DOHH2 (cell line): ENCODE data around the gene CRYBA2.

Experiments used
- H3F3A ChIP-seq: fragments of 200-600 bp; sonication (generic), shearing (Covaris generic); 2 replicates; pipeline ENCODE4 v1.6.0; 2016; ENCODE audit warnings: antibody characterized with exemption, mild to moderate bottlenecking; ENCODE audit not compliant: control insufficient read depth, insufficient read depth
- H3K27ac ChIP-seq: fragments of 200-600 bp; sonication (generic); 2 replicates; pipeline ENCODE4 v1.5.1; 2014; ENCODE audit warnings: low read depth, mild to moderate bottlenecking, low read length, moderate library complexity
- H3K27me3 ChIP-seq: fragments of 200-600 bp; sonication (generic); 2 replicates; pipeline ENCODE4 v1.6.1; 2014; ENCODE audit warnings: mild to moderate bottlenecking, low read length, mixed read lengths; ENCODE audit not compliant: control insufficient read depth
- H3K36me3 ChIP-seq: fragments of 200-600 bp; sonication (generic); 2 replicates; pipeline ENCODE4 v1.6.1; 2014; ENCODE audit warnings: mild to moderate bottlenecking, low read length, moderate library complexity, mixed read lengths; ENCODE audit not compliant: control insufficient read depth
- H3K4me1 ChIP-seq: fragments of 200-600 bp; sonication (generic); 2 replicates; pipeline ENCODE4 v1.6.1; 2014; ENCODE audit warnings: mild to moderate bottlenecking, low read length, mixed read lengths; ENCODE audit not compliant: control insufficient read depth
- H3K4me2 ChIP-seq: fragments of 200-600 bp; sonication (generic); 2 replicates; pipeline ENCODE4 v1.6.0; 2014; ENCODE audit warnings: mild to moderate bottlenecking, low read length, moderate library complexity
- H3K4me3 ChIP-seq: fragments of 200-600 bp; sonication (generic); 2 replicates; pipeline ENCODE4 v1.5.1; 2014; ENCODE audit warnings: mild to moderate bottlenecking, low read length, mixed read lengths
- H3K79me2 ChIP-seq: fragments of 200-600 bp; sonication (generic); 2 replicates; pipeline ENCODE4 v1.6.1; 2014; ENCODE audit warnings: mild to moderate bottlenecking, low read length, mixed read lengths; ENCODE audit not compliant: control insufficient read depth
- H3K9me2 ChIP-seq: fragments of 200-600 bp; sonication (generic); replicated peaks from 2 replicates; pipeline ENCODE4 v1.6.1; 2014; ENCODE audit warnings: mild to moderate bottlenecking, low read length, mixed read lengths; ENCODE audit not compliant: control insufficient read depth
- H3K9me3 ChIP-seq: fragments of 200-600 bp; sonication (generic); 2 replicates; pipeline ENCODE4 v1.6.1; 2014; ENCODE audit warnings: antibody characterized with exemption, low read length, mixed read lengths; ENCODE audit not compliant: control insufficient read depth, insufficient read depth
- H4K20me1 ChIP-seq: fragments of 200-600 bp; sonication (generic); 2 replicates; pipeline ENCODE4 v1.6.0; 2014; ENCODE audit warnings: low read depth, mild to moderate bottlenecking, antibody characterized with exemption, low read length, moderate library complexity; ENCODE audit not compliant: control insufficient read depth, insufficient read depth
- CTCF ChIP-seq: fragments of 200-600 bp; sonication (generic); IDR thresholded peaks from one replicate; pipeline ENCODE4 v1.5.1; 2014; ENCODE audit warnings: antibody characterized with exemption, mild to moderate bottlenecking, low read depth, low read length; ENCODE audit not compliant: poor library complexity, severe bottlenecking
- EZH2phosphoT487 ChIP-seq: fragments of 200-600 bp; sonication (generic); IDR thresholded peaks from 2 replicates; pipeline ENCODE4 v1.6.1; 2017; ENCODE audit warnings: borderline replicate concordance, mild to moderate bottlenecking, antibody characterized with exemption, low read length, moderate library complexity, mixed read lengths

The CRYBA2 gene

DNA sequence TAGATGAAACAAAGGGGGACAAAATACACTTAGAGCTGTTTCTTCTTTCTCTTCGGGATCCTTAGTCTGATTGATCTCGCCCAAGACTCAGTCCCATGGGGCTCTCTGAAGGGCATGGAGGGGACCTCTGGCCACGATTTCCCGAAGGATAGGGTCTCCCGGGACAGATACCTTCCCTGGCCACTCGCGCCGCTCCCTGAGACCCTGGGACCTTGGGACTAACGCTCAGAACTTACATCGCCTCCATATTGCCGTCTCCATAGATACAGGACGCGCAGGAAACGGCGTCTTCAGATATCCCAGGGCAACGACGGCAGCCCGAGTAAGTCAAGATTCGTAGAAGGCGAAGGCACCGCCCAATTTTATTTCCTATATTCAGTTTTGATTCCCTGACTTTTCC lies 48.0 kb upstream of the CRYBA2 start, which contains the start of gene CFAP65:
Gene CFAP65 (minus strand): TSS at position 265 of the 400 bp plus-strand sequence. CDS start 2,468 bp downstream, outside the sequence.
- Histone ChIP-seq H3F3A (no peaks in the 10 kb centered on the region), H3K36me3 (no peaks in the 10 kb centered on the region), H3K27me3 (peaks cover 13% of the 10 kb centered on the region), H3K79me2 (no peaks in the 10 kb centered on the region), H3K27ac (no peak within 1 kb of the TSS), H3K9me3 (no peaks in the 10 kb centered on the region), H3K4me1 (no peaks in the 10 kb centered on the region), H3K4me3 (no peak within 1 kb of the TSS), H3K9me2 (no peaks in the 10 kb centered on the region), H3K4me2 (no peak within 1 kb of the TSS), H4K20me1 (0 out of 2 replicates have a peak, but pooled peaks cover 5% of the 10 kb centered on the region)
- no peak for TF ChIP-seq EZH2phosphoT487
- no peak for TF ChIP-seq CTCF

DNA sequence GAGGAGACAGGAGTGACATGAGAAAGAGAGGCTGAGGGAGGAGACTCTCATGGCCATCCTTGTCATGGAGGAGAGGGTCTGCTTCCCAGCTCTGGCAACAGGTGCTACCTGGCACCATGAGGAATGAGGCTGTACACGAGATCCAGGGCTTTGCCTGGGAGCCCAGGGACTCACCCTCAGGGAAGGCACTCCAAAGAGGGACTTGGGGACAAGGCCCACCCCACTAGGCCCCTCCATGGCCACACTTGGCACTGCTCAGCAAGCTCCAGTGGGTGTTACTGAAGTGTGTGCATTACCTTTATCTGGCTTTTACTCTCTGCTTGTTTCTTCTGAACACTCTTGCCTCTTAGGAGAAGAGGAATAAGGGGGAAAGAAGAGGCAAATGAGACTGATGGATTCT lies 45.4 kb upstream of the CRYBA2 start:
- Histone ChIP-seq H3F3A (no peaks in the 10 kb centered on the region), H3K4me2 (no peak overlapping the region), H3K9me2 (no peaks in the 10 kb centered on the region), H3K4me3 (no peak overlapping the region), H3K4me1 (no peaks in the 10 kb centered on the region), H4K20me1 (0 out of 2 replicates have a peak, but pooled peaks cover 5% of the 10 kb centered on the region), H3K27me3 (peaks cover 27% of the 10 kb centered on the region), H3K9me3 (no peaks in the 10 kb centered on the region), H3K79me2 (no peaks in the 10 kb centered on the region), H3K27ac (no peak overlapping the region), H3K36me3 (no peaks in the 10 kb centered on the region)
- TF ChIP-seq EZH2phosphoT487 (no peak), CTCF (no peak)

GRCh38 chr2:219037783-219038499 lies 44.7 kb upstream of the CRYBA2 start:
- 0 out of 2 replicates have a peak, but pooled peaks cover 5% of the 10 kb centered on the region for H4K20me1 ChIP-seq
- H3K4me2 ChIP-seq = no peak overlapping the region
- H3K9me2 ChIP-seq = no peaks in the 10 kb centered on the region
- H3K27me3 ChIP-seq = peaks cover 27% of the 10 kb centered on the region
- H3K36me3 ChIP-seq = no peaks in the 10 kb centered on the region
- TF ChIP-seq CTCF (no peak), EZH2phosphoT487 (no peak)
- H3K4me3 ChIP-seq = no peak overlapping the region
- no peak overlapping the region for H3K27ac ChIP-seq
- H3K9me3 ChIP-seq = no peaks in the 10 kb centered on the region
- no peaks in the 10 kb centered on the region for H3K79me2 ChIP-seq
- H3K4me1 ChIP-seq = no peaks in the 10 kb centered on the region
- no peaks in the 10 kb centered on the region for H3F3A ChIP-seq
